Measurements from ENCODE around the gene ROPN1B.
"Not testable (repeated sequence)": the region's sequence is repeated elsewhere in the genome, so short reads cannot be mapped to it uniquely, and the experiment has no call there.

Gene ROPN1B

GRCh38 chr3:125971997-125972944, 3.3 kb downstream of the ROPN1B start:
- DNase-seq (ENCODE audit: low read depth), result peak; percentile 38
- H3K4me3 ChIP-seq (ENCODE audit: control insufficient read depth, low read depth, low read length), result not testable (repeated sequence)
- TF ChIP-seq, protein P1, sequence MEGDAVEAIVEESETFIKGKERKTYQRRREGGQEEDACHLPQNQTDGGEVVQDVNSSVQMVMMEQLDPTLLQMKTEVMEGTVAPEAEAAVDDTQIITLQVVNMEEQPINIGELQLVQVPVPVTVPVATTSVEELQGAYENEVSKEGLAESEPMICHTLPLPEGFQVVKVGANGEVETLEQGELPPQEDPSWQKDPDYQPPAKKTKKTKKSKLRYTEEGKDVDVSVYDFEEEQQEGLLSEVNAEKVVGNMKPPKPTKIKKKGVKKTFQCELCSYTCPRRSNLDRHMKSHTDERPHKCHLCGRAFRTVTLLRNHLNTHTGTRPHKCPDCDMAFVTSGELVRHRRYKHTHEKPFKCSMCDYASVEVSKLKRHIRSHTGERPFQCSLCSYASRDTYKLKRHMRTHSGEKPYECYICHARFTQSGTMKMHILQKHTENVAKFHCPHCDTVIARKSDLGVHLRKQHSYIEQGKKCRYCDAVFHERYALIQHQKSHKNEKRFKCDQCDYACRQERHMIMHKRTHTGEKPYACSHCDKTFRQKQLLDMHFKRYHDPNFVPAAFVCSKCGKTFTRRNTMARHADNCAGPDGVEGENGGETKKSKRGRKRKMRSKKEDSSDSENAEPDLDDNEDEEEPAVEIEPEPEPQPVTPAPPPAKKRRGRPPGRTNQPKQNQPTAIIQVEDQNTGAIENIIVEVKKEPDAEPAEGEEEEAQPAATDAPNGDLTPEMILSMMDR (conservative IDR thresholded peaks at IDR 0.05; ENCODE audit: control insufficient read depth, insufficient read depth, low read depth, low read length), result peak; percentile 56

DNA sequence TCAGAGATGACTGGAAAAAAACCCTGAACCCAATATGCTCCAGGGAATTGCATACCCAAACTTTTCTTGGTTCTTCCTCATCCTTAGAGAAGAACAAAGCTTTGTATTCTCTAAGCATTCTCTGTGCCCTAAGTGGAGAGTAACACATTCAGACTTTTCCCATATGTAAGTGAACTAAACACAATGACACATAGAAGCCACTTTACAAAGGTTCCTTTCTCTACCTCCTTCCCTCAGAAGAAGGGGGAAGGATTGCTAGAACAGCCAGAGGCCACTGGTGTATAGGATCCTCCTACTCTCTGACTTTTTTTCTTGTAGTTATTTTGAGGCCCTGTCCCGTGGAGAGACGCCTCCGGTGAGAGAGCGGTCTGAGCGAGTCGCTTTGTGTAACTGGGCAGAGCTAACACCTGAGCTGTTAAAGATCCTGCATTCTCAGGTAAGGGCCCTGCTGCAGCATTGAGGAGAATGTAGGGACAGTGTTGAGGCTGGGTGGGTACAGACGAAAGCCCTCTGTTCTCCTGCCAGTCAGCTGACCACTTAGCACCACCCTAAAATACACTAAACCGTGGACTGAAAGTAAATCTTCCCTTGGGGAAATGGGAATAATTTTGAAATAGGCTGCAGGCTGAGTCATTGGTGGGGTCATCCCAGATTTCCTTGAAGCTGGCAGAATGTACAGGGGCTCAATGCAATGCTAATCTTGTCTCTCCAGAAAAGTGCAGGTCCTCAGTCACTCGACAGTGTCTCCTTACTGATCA, 6.4 kb downstream of the ROPN1B start:
- DNase-seq (ENCODE audit: low read depth), result peak; percentile 54
- H3K4me3 ChIP-seq (ENCODE audit: control insufficient read depth, low read depth, low read length), result not testable (repeated sequence)

DNA sequence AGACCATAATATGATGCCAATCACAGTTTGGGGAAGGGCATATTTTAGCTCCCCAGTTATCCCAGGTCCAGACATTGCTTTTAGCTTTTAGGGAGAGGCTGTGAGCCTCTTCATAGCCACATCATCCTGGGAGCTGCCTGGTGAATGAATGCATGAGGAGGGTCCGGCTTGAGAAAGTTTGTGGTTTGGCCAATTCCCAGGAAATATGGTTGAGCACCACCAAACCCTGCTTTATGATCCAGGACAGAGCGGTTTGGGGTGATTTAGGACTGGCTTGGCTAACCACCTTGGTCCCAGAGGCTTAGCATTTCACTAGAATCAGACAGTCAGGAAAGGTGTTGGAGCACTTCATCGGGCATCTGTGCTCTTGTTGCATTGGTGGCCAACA, 7.0 kb downstream of the ROPN1B start:
- DNase-seq (ENCODE audit: low read depth), result peak; percentile 63
- not testable (repeated sequence) for H3K4me3 ChIP-seq (ENCODE audit: control insufficient read depth, low read depth, low read length)

- DNase-seq (ENCODE audit: low read depth); H3K4me3 ChIP-seq (ENCODE audit: control insufficient read depth, low read depth, low read length): not testable (repeated sequence)
Measured at GRCh38 chr3:125977104-125977503, 8.1 kb downstream of the ROPN1B start.

DNA sequence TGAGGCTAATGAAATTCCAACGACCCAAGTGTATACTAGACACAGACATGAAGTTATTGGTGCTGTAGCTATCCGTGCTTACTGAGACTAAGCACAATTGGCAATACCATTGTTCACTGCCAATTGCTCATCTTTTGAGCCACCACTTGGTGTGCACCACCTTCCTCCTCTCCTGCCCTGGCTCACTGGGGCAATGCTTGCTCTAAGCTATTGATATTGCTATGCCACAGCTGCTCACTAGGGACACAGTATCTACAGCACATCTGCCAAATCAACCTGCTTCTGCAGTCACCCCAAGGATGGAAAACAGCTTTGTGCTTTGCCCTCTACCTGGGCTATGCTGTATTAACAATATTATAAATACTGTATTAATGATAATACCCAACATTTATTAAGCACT, 16.0 kb downstream of the ROPN1B start:
- not testable (repeated sequence) for DNase-seq (ENCODE audit: low read depth); H3K4me3 ChIP-seq (ENCODE audit: control insufficient read depth, low read depth, low read length)

- TF ChIP-seq, protein P1 (conservative IDR thresholded peaks at IDR 0.05; ENCODE audit: control insufficient read depth, insufficient read depth, low read depth, low read length), result no peak
Measured at GRCh38 chr3:125990253-125990970, 21.4 kb downstream of the ROPN1B start.

GRCh38 chr3:125996751-125997150, 27.8 kb downstream of the ROPN1B start:
- not testable (repeated sequence) for H3K4me3 ChIP-seq (ENCODE audit: control insufficient read depth, low read depth, low read length); DNase-seq (ENCODE audit: low read depth)

More at GRCh38 chr3:125990253-125990970, 21.4 kb downstream of the ROPN1B start:
- H3K4me3 ChIP-seq (ENCODE audit: control insufficient read depth, low read depth, low read length), result peak overlapping the region; percentile 85
- peak; percentile 92 for DNase-seq (ENCODE audit: low read depth)

GRCh38 chr3:126002189-126002588, 33.2 kb downstream of the ROPN1B start:
- DNase-seq (ENCODE audit: low read depth), result no peak
- TF ChIP-seq, protein P1 (conservative IDR thresholded peaks at IDR 0.05; ENCODE audit: control insufficient read depth, insufficient read depth, low read depth, low read length), result no peak
- no peak overlapping the region for H3K4me3 ChIP-seq (ENCODE audit: control insufficient read depth, low read depth, low read length)

- TF ChIP-seq, protein P1 (conservative IDR thresholded peaks at IDR 0.05; ENCODE audit: control insufficient read depth, insufficient read depth, low read depth, low read length), result no peak
- DNase-seq (ENCODE audit: low read depth), result no peak
- H3K4me3 ChIP-seq (ENCODE audit: control insufficient read depth, low read depth, low read length), result no peak overlapping the region
Measured at GRCh38 chr3:126003447-126004190, 34.6 kb downstream of the ROPN1B start.
